H1 (cell line): Measurements from ENCODE around the gene CTIF.

Experiments used
- ASH2L ChIP-seq: fragments of 200-600, 300-600 bp; sonication (generic); IDR thresholded peaks from one replicate; pipeline ENCODE4 v1.7.1; 2017; ENCODE audit warnings: low read length
- CREB1 ChIP-seq: IDR thresholded peaks from 2 replicates; pipeline ENCODE4 v1.6.1; 2012; ENCODE audit warnings: inconsistent platforms
- CTCF ChIP-seq, 3 experiments: IDR thresholded peaks; 1 replicate in 2 of 3; 2 replicates in 1 of 3; pipeline versions ENCODE4 v1.5.1 to v1.6.1; 2011; ENCODE audit warnings: low read length in 3 of 3, mild to moderate bottlenecking in 3 of 3, inconsistent platforms in 2 of 3, low read depth in 1 of 3, moderate library complexity in 1 of 3; ENCODE audit not compliant: insufficient read depth in 1 of 3; ENCODE audit errors: control extremely low read depth in 1 of 3
- EP300 ChIP-seq, 2 experiments: IDR thresholded peaks; 1 replicate in 1 of 2; 2 replicates in 1 of 2; pipeline ENCODE4 v1.6.1; 2011 to 2012; ENCODE audit warnings: low read depth in 2 of 2, low read length in 2 of 2, mild to moderate bottlenecking in 2 of 2, borderline replicate concordance in 1 of 2, inconsistent platforms in 1 of 2, moderate library complexity in 1 of 2
- JUN ChIP-seq: IDR thresholded peaks from 2 replicates; pipeline ENCODE4 v1.6.1; 2011; ENCODE audit warnings: low read depth, mild to moderate bottlenecking, improper control_type of control experiment, low read length
- MAFK ChIP-seq: IDR thresholded peaks from 2 replicates; pipeline ENCODE4 v1.6.1; 2012; ENCODE audit warnings: low read depth, mild to moderate bottlenecking, improper control_type of control experiment, low read length
- MAX ChIP-seq: IDR thresholded peaks from 2 replicates; pipeline ENCODE4 v1.6.1; 2012; ENCODE audit warnings: inconsistent platforms
- POLR2AphosphoS5 ChIP-seq: IDR thresholded peaks from 2 replicates; pipeline ENCODE4 v1.6.1; 2011; ENCODE audit warnings: low read depth, low read length
- RAD21 ChIP-seq, 2 experiments: IDR thresholded peaks in 1 of 2; conservative IDR thresholded peaks in 1 of 2; 2 replicates each; pipeline ENCODE4 v1.6.1; 2011; ENCODE audit warnings: low read depth in 2 of 2, low read length in 2 of 2, improper control_type of control experiment in 1 of 2, inconsistent platforms in 1 of 2, mild to moderate bottlenecking in 1 of 2, moderate library complexity in 1 of 2
- SAP30 ChIP-seq: fragments of 300-600 bp; sonication (generic); IDR thresholded peaks from 2 replicates; pipeline ENCODE4 v1.7.1; 2012; ENCODE audit warnings: low read length, moderate library complexity, mild to moderate bottlenecking, inconsistent platforms; ENCODE audit not compliant: insufficient read depth, insufficient replicate concordance
- SIRT6 ChIP-seq: IDR thresholded peaks from one replicate; pipeline ENCODE4 v1.7.1; 2012; ENCODE audit warnings: low read length, inconsistent platforms
- SIX5 ChIP-seq: IDR thresholded peaks from 2 replicates; pipeline ENCODE4 v1.6.1; 2011; ENCODE audit warnings: mild to moderate bottlenecking, low read depth, low read length
- YY1 ChIP-seq: IDR thresholded peaks from 2 replicates; pipeline ENCODE4 v1.6.1; 2011; ENCODE audit warnings: low read depth, mild to moderate bottlenecking, low read length

- no peak for TF ChIP-seq MAX
- no peak for TF ChIP-seq CTCF (IDR thresholded peaks at IDR 0.05; ENCODE audit: control extremely low read depth in 1 of 3, insufficient read depth in 1 of 3, low read depth in 1 of 3, low read length in 3 of 3)
- no peak for TF ChIP-seq CREB1
- TF ChIP-seq SIRT6: no peak
- TF ChIP-seq RAD21 (IDR thresholded peaks at IDR 0.05 in 1 of 2, conservative IDR thresholded peaks at IDR 0.05 in 1 of 2; ENCODE audit: low read depth in 2 of 2, low read length in 2 of 2): no peak
- no peak for TF ChIP-seq POLR2AphosphoS5
- TF ChIP-seq EP300 (IDR thresholded peaks at IDR 0.05; ENCODE audit: borderline replicate concordance in 1 of 2, low read depth in 2 of 2, low read length in 2 of 2): no peak
- TF ChIP-seq JUN: no peak
- no peak for TF ChIP-seq SAP30
- no peak for TF ChIP-seq ASH2L
- no peak for TF ChIP-seq YY1
- TF ChIP-seq MAFK: no peak
- TF ChIP-seq SIX5: no peak
These were observed 58.3 kb downstream of the CTIF start for GRCh38 chr18:48597110-48597509.
